Liver (tissue), 9 donors: Measurements from ENCODE around the gene ALG12. TPM values are rescaled to one million over a fixed set of nuclear protein-coding genes. Genes with fewer than 3 reads are reported as not detected.

Experiments
- DNase-seq: peaks from one replicate; pipeline ENCODE4 v3.0.0-alpha.2; 2017; ENCODE audit warnings: low spot score
- H3K27ac ChIP-seq, 2 donors: one replicate each; pipeline ENCODE4 v1.7.0; 2013; ENCODE audit warnings: inconsistent platforms in 2 of 2, low read length in 2 of 2, control low read depth in 1 of 2, low read depth in 1 of 2, mild to moderate bottlenecking in 1 of 2
- H3K27me3 ChIP-seq, 4 donors: one replicate each; pipeline versions ENCODE4 v1.6.1 to v1.7.0; 2013; ENCODE audit warnings: low read length in 3 of 4, inconsistent platforms in 1 of 4, mild to moderate bottlenecking in 1 of 4, moderate library complexity in 1 of 4; ENCODE audit not compliant: control insufficient read depth in 4 of 4, insufficient read depth in 4 of 4
- H3K36me3 ChIP-seq, 4 donors: one replicate each; pipeline versions ENCODE4 v1.6.1 to v1.7.0; 2013; ENCODE audit warnings: low read length in 3 of 4, mild to moderate bottlenecking in 3 of 4, low read depth in 1 of 4, moderate library complexity in 1 of 4; ENCODE audit not compliant: control insufficient read depth in 4 of 4, insufficient read depth in 3 of 4
- H3K4me1 ChIP-seq, 4 donors: one replicate each; pipeline versions ENCODE4 v1.6.1 to v1.7.0; 2013; ENCODE audit warnings: low read length in 3 of 4, mild to moderate bottlenecking in 3 of 4, moderate library complexity in 1 of 4; ENCODE audit not compliant: control insufficient read depth in 4 of 4, insufficient read depth in 4 of 4
- H3K4me3 ChIP-seq, 3 donors: one replicate each; pipeline versions ENCODE4 v1.6.1 to v1.7.0; 2013; ENCODE audit warnings: low read length in 3 of 3, control low read depth in 1 of 3, low read depth in 1 of 3, mild to moderate bottlenecking in 1 of 3
- H3K9ac ChIP-seq, 2 donors: one replicate each; pipeline ENCODE4 v1.7.0; 2013; ENCODE audit warnings: low read length in 2 of 2, mild to moderate bottlenecking in 2 of 2, moderate library complexity in 2 of 2, control low read depth in 1 of 2, low read depth in 1 of 2
- H3K9me3 ChIP-seq, 4 donors: one replicate each; pipeline versions ENCODE4 v1.6.1 to v1.7.0; 2013; ENCODE audit warnings: low read length in 3 of 4; ENCODE audit not compliant: control insufficient read depth in 4 of 4
- EGR1 ChIP-seq, 2 donors: IDR thresholded peaks; 2 replicates each; pipeline ENCODE4 v1.6.1; 2016 to 2018; ENCODE audit warnings: antibody characterized with exemption in 2 of 2, low read depth in 2 of 2
- FOXA1 ChIP-seq: IDR thresholded peaks from 2 replicates; pipeline ENCODE4 v1.6.1; 2016; ENCODE audit warnings: antibody characterized with exemption
- FOXA2 ChIP-seq: IDR thresholded peaks from 2 replicates; pipeline ENCODE4 v1.6.1; 2016; ENCODE audit warnings: antibody characterized with exemption
- GABPA ChIP-seq, 2 donors: IDR thresholded peaks in 1 of 2; conservative IDR thresholded peaks in 1 of 2; 2 replicates each; pipeline ENCODE4 v1.6.1; 2016; ENCODE audit warnings: antibody characterized with exemption in 2 of 2, mild to moderate bottlenecking in 1 of 2, moderate library complexity in 1 of 2
- HNF4A ChIP-seq, 2 donors: conservative IDR thresholded peaks; 2 replicates each; pipeline ENCODE4 v1.6.1; 2016; ENCODE audit warnings: antibody characterized with exemption in 2 of 2, mild to moderate bottlenecking in 2 of 2
- HNF4G ChIP-seq: IDR thresholded peaks from 2 replicates; pipeline ENCODE4 v1.6.1; 2016; ENCODE audit warnings: antibody characterized with exemption
- JUND ChIP-seq, 2 donors: IDR thresholded peaks; 2 replicates each; pipeline ENCODE4 v1.6.1; 2016; ENCODE audit warnings: antibody characterized with exemption in 2 of 2
- NR2F2 ChIP-seq: IDR thresholded peaks from 2 replicates; pipeline ENCODE4 v1.6.1; 2016; ENCODE audit warnings: antibody characterized with exemption
- RAD21 ChIP-seq, 2 donors: IDR thresholded peaks; 2 replicates each; pipeline ENCODE4 v1.6.1; 2016; ENCODE audit warnings: antibody characterized with exemption in 2 of 2, mild to moderate bottlenecking in 2 of 2
- RXRA ChIP-seq, 2 donors: IDR thresholded peaks; 2 replicates each; pipeline ENCODE4 v1.6.1; 2017 to 2018; ENCODE audit warnings: antibody characterized with exemption in 2 of 2, mild to moderate bottlenecking in 1 of 2
- SP1 ChIP-seq: IDR thresholded peaks from 2 replicates; pipeline ENCODE4 v1.6.1; 2018; ENCODE audit warnings: antibody characterized with exemption, mild to moderate bottlenecking
- TAF1 ChIP-seq: conservative IDR thresholded peaks from 2 replicates; pipeline ENCODE4 v1.6.1; 2016; ENCODE audit warnings: antibody characterized with exemption, mild to moderate bottlenecking
- YY1 ChIP-seq: IDR thresholded peaks from 2 replicates; pipeline ENCODE4 v1.6.1; 2016; ENCODE audit warnings: antibody characterized with exemption, mild to moderate bottlenecking
- WGBS: extraction: QIAGEN DNeasy Blood & Tissue Kit; methylation state at CpG from one replicate; pipeline ENCODE4 v1.1.7; 2013; 5-methylcytosine and 5-hydroxymethylcytosine counted together
- polyA plus RNA-seq, 2 donors: library from polyadenylated mRNA; stranded (reverse) in 1 of 2; unstranded in 1 of 2; fragments of 200-250 nt in 1 of 2; fragments of >200 nt in 1 of 2; fragmentation: Nextera tagmentation in 1 of 2; extraction: Ambion mirVana in 1 of 2; gene quantifications; one replicate each; pipeline versions ENCODE4 v1.2.1 to v1.2.3, GENCODE V29; 2013 to 2015
- total RNA-seq, 2 donors: library from RNA; depleted of rRNA; stranded (reverse); fragments of >200 nt; gene quantifications; one replicate each; pipeline ENCODE4 v1.2.3, GENCODE V29; 2014
- TF ChIP-seq, protein P1 (sequence below): fragments of 150-350 bp; IDR thresholded peaks from 2 replicates; pipeline ENCODE4 v1.5.1; 2017; ENCODE audit warnings: improper control_type of control experiment, low read depth, low read length; ENCODE audit not compliant: missing input control
- TF ChIP-seq, protein P2 (sequence below): IDR thresholded peaks from 2 replicates; pipeline ENCODE4 v1.6.1; 2016; ENCODE audit warnings: antibody characterized with exemption, mild to moderate bottlenecking
- TF ChIP-seq, protein P3 (sequence below): IDR thresholded peaks from 2 replicates; pipeline ENCODE4 v1.6.1; 2016; ENCODE audit warnings: antibody characterized with exemption
- TF ChIP-seq, protein P4 (sequence below): IDR thresholded peaks from 2 replicates; pipeline ENCODE4 v1.6.1; 2016; ENCODE audit warnings: antibody characterized with exemption
- TF ChIP-seq, protein P5 (sequence below): IDR thresholded peaks from 2 replicates; pipeline ENCODE4 v1.6.1; 2016; ENCODE audit warnings: antibody characterized with exemption
- donor health status: healthy.
- donor health status: healthy.
- donor health status: healthy.
- donor health status: healthy.
- donor health status: healthy.

The ALG12 gene
- total and polyA plus RNA-seq, 4 donors = 10.4 to 20.2 (median 14.0) TPM

DNA sequence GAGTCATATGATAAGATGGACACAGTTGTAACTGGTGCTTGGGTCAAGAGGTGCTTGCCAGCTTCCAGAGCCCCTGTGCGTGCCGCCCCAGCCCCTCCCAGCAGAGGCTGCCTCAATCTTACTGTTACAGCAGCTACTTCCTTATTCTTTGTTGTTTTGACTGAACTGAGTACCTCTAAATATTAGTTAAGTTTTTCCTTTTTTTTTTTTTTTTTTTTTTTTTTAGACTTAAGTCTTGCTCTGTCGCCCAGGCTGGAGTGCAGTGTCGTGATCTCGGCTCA lies 55.8 kb downstream of the ALG12 start:
- H3K27ac ChIP-seq = no peak overlapping the region
- H3K36me3 ChIP-seq = no peaks in the 10 kb centered on the region
- H3K4me1 ChIP-seq = peaks cover 0 to 5% (median 0%) of the 10 kb centered on the region in 4 donors
- no peak for DNase-seq
- H3K9me3 ChIP-seq = peaks cover 0 to 8% (median 3%) of the 10 kb centered on the region in 4 donors
- no peaks in the 10 kb centered on the region for H3K27me3 ChIP-seq
- WGBS = 89% methylated on average over 5 of the region's 5 CpGs
- no peak for TF ChIP-seq SP1
- no peak for TF ChIP-seq JUND (IDR thresholded peaks at IDR 0.05)
- TF ChIP-seq, protein P1, sequence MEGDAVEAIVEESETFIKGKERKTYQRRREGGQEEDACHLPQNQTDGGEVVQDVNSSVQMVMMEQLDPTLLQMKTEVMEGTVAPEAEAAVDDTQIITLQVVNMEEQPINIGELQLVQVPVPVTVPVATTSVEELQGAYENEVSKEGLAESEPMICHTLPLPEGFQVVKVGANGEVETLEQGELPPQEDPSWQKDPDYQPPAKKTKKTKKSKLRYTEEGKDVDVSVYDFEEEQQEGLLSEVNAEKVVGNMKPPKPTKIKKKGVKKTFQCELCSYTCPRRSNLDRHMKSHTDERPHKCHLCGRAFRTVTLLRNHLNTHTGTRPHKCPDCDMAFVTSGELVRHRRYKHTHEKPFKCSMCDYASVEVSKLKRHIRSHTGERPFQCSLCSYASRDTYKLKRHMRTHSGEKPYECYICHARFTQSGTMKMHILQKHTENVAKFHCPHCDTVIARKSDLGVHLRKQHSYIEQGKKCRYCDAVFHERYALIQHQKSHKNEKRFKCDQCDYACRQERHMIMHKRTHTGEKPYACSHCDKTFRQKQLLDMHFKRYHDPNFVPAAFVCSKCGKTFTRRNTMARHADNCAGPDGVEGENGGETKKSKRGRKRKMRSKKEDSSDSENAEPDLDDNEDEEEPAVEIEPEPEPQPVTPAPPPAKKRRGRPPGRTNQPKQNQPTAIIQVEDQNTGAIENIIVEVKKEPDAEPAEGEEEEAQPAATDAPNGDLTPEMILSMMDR = no peak
- TF ChIP-seq EGR1 (IDR thresholded peaks at IDR 0.05; ENCODE audit: low read depth in 2 of 2) = no peak
- no peak for TF ChIP-seq FOXA2
- TF ChIP-seq RXRA (IDR thresholded peaks at IDR 0.05) = no peak
- TF ChIP-seq FOXA1 = no peak
- no peak for TF ChIP-seq HNF4A (conservative IDR thresholded peaks at IDR 0.05)
- no peak for TF ChIP-seq GABPA (IDR thresholded peaks at IDR 0.05 in 1 of 2, conservative IDR thresholded peaks at IDR 0.05 in 1 of 2)
- no peak for TF ChIP-seq HNF4G
- TF ChIP-seq NR2F2 = no peak
- no peak for TF ChIP-seq TAF1
- TF ChIP-seq, protein P2, sequence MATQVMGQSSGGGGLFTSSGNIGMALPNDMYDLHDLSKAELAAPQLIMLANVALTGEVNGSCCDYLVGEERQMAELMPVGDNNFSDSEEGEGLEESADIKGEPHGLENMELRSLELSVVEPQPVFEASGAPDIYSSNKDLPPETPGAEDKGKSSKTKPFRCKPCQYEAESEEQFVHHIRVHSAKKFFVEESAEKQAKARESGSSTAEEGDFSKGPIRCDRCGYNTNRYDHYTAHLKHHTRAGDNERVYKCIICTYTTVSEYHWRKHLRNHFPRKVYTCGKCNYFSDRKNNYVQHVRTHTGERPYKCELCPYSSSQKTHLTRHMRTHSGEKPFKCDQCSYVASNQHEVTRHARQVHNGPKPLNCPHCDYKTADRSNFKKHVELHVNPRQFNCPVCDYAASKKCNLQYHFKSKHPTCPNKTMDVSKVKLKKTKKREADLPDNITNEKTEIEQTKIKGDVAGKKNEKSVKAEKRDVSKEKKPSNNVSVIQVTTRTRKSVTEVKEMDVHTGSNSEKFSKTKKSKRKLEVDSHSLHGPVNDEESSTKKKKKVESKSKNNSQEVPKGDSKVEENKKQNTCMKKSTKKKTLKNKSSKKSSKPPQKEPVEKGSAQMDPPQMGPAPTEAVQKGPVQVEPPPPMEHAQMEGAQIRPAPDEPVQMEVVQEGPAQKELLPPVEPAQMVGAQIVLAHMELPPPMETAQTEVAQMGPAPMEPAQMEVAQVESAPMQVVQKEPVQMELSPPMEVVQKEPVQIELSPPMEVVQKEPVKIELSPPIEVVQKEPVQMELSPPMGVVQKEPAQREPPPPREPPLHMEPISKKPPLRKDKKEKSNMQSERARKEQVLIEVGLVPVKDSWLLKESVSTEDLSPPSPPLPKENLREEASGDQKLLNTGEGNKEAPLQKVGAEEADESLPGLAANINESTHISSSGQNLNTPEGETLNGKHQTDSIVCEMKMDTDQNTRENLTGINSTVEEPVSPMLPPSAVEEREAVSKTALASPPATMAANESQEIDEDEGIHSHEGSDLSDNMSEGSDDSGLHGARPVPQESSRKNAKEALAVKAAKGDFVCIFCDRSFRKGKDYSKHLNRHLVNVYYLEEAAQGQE = no peak
- TF ChIP-seq, protein P3, sequence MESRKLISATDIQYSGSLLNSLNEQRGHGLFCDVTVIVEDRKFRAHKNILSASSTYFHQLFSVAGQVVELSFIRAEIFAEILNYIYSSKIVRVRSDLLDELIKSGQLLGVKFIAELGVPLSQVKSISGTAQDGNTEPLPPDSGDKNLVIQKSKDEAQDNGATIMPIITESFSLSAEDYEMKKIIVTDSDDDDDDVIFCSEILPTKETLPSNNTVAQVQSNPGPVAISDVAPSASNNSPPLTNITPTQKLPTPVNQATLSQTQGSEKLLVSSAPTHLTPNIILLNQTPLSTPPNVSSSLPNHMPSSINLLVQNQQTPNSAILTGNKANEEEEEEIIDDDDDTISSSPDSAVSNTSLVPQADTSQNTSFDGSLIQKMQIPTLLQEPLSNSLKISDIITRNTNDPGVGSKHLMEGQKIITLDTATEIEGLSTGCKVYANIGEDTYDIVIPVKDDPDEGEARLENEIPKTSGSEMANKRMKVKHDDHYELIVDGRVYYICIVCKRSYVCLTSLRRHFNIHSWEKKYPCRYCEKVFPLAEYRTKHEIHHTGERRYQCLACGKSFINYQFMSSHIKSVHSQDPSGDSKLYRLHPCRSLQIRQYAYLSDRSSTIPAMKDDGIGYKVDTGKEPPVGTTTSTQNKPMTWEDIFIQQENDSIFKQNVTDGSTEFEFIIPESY = no peak
- TF ChIP-seq, protein P4, sequence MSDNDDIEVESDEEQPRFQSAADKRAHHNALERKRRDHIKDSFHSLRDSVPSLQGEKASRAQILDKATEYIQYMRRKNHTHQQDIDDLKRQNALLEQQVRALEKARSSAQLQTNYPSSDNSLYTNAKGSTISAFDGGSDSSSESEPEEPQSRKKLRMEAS = no peak
- TF ChIP-seq, protein P5, sequence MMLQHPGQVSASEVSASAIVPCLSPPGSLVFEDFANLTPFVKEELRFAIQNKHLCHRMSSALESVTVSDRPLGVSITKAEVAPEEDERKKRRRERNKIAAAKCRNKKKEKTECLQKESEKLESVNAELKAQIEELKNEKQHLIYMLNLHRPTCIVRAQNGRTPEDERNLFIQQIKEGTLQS = no peak
- no peak for TF ChIP-seq YY1
- no peak for TF ChIP-seq RAD21 (IDR thresholded peaks at IDR 0.05)
- no peak overlapping the region for H3K4me3 ChIP-seq
- no peak overlapping the region for H3K9ac ChIP-seq
